ENCODE data around the gene SETBP1. TPM values are rescaled to one million over a fixed set of nuclear protein-coding genes. Genes with fewer than 3 reads are reported as not detected.

The SETBP1 gene
- total RNA-seq, 2 donors from 2014 or later = 59.5 to 76.9 TPM

- intact Hi-C loops (cut with DNase I) = no loop called here
Measured at GRCh38 chr18:44817831-44818473, 137.3 kb downstream of the SETBP1 start.

GRCh38 chr18:44818668-44819403 lies 138.1 kb downstream of the SETBP1 start:
- no peak for DNase-seq (ENCODE audit: low spot score)
- intact Hi-C loops (cut with DNase I) = no loop called here

More at GRCh38 chr18:44817831-44818473, 137.3 kb downstream of the SETBP1 start:
- DNase-seq (ENCODE audit: low spot score) = no peak

- no peak for DNase-seq (ENCODE audit: low spot score)
- intact Hi-C loops (cut with DNase I) = no loop called here
Measured at GRCh38 chr18:44819944-44820510, 139.3 kb downstream of the SETBP1 start.

- intact Hi-C loops (cut with DNase I) = no loop called here
- DNase-seq (ENCODE audit: low spot score) = no peak
Measured at GRCh38 chr18:44821924-44822323, 141.2 kb downstream of the SETBP1 start.

GRCh38 chr18:44823286-44823685 lies 142.6 kb downstream of the SETBP1 start:
- intact Hi-C loops (cut with DNase I) = no loop called here
- no peak for DNase-seq (ENCODE audit: low spot score)

GRCh38 chr18:44823782-44824181 lies 143.1 kb downstream of the SETBP1 start:
- intact Hi-C loops (cut with DNase I) = no loop called here
- DNase-seq (ENCODE audit: low spot score) = no peak

GRCh38 chr18:44824884-44825283 lies 144.2 kb downstream of the SETBP1 start:
- intact Hi-C loops (cut with DNase I) = no loop called here
- DNase-seq (ENCODE audit: low spot score) = no peak

GRCh38 chr18:44826418-44827259 lies 146.0 kb downstream of the SETBP1 start:
- intact Hi-C loops (cut with DNase I) = no loop called here
- no peak for DNase-seq (ENCODE audit: low spot score)

- no peak for DNase-seq (ENCODE audit: low spot score)
- intact Hi-C loops (cut with DNase I) = no loop called here
Measured at GRCh38 chr18:44828080-44828479, 147.4 kb downstream of the SETBP1 start.

GRCh38 chr18:44830581-44830980 lies 149.9 kb downstream of the SETBP1 start:
- intact Hi-C loops (cut with DNase I) = no loop called here

GRCh38 chr18:44833786-44834185 lies 153.1 kb downstream of the SETBP1 start:
- no peak for DNase-seq (ENCODE audit: low spot score)

More at GRCh38 chr18:44830581-44830980, 149.9 kb downstream of the SETBP1 start:
- DNase-seq (ENCODE audit: low spot score) = no peak

GRCh38 chr18:44834867-44835469 lies 154.3 kb downstream of the SETBP1 start:
- intact Hi-C loops (cut with DNase I) = no loop called here
- DNase-seq (ENCODE audit: low spot score) = no peak

More at GRCh38 chr18:44833786-44834185, 153.1 kb downstream of the SETBP1 start:
- intact Hi-C loops (cut with DNase I) = no loop called here

- intact Hi-C loops (cut with DNase I) = no loop called here
- DNase-seq (ENCODE audit: low spot score) = no peak
Measured at GRCh38 chr18:44835703-44836102, 155.0 kb downstream of the SETBP1 start.

GRCh38 chr18:44836263-44836662 lies 155.6 kb downstream of the SETBP1 start:
- intact Hi-C loops (cut with DNase I) = no loop called here
- no peak for DNase-seq (ENCODE audit: low spot score)

- intact Hi-C loops (cut with DNase I) = no loop called here
Measured at GRCh38 chr18:44837482-44838180, 156.9 kb downstream of the SETBP1 start.

GRCh38 chr18:44838971-44839666 lies 158.4 kb downstream of the SETBP1 start:
- DNase-seq (ENCODE audit: low spot score) = peak; percentile 88

More at GRCh38 chr18:44837482-44838180, 156.9 kb downstream of the SETBP1 start:
- no peak for DNase-seq (ENCODE audit: low spot score)

GRCh38 chr18:44840058-44840790 lies 159.5 kb downstream of the SETBP1 start:
- intact Hi-C loops (cut with DNase I) = no loop called here

More at GRCh38 chr18:44838971-44839666, 158.4 kb downstream of the SETBP1 start:
- intact Hi-C loops (cut with DNase I) = no loop called here

More at GRCh38 chr18:44840058-44840790, 159.5 kb downstream of the SETBP1 start:
- no peak for DNase-seq (ENCODE audit: low spot score)

All from posterior vena cava (tissue), 2 donors.